GM23248 (cell line): ENCODE measurements around the gene DIP2C. TPM values are rescaled to one million over a fixed set of nuclear protein-coding genes. Genes with fewer than 3 reads are reported as not detected.
"Not testable (repeated sequence)": the region's sequence is repeated elsewhere in the genome, so short reads cannot be mapped to it uniquely, and the experiment has no call there.

ENCODE experiments used
- DNase-seq: peaks from one replicate; pipeline ENCODE4 v3.0.0-alpha.2; 2015
- H2AFZ ChIP-seq: fragments of 200-600 bp; sonication (generic); 2 replicates; pipeline ENCODE4 v1.6.1; 2016; ENCODE audit warnings: antibody characterized with exemption
- H3F3A ChIP-seq: fragments of 200-600 bp; sonication (generic); 2 replicates; pipeline ENCODE4 v1.6.1; 2016; ENCODE audit warnings: mild to moderate bottlenecking, antibody characterized with exemption, mixed run types; ENCODE audit not compliant: insufficient read depth
- H3K27ac ChIP-seq: fragments of 200-600 bp; sonication (generic); 2 replicates; pipeline ENCODE4 v1.5.1; 2016; ENCODE audit warnings: mild to moderate bottlenecking
- H3K27me3 ChIP-seq: fragments of 200-600 bp; sonication (generic); replicated peaks from 2 replicates; pipeline ENCODE4 v1.6.1; 2016; ENCODE audit warnings: mild to moderate bottlenecking; ENCODE audit not compliant: insufficient read depth
- H3K36me3 ChIP-seq: fragments of 200-600 bp; sonication (generic); 2 replicates; pipeline ENCODE4 v1.6.1; 2016; ENCODE audit warnings: low read depth, mild to moderate bottlenecking
- H3K4me1 ChIP-seq: fragments of 200-600 bp; sonication (generic); 2 replicates; pipeline ENCODE4 v1.6.1; 2016; ENCODE audit warnings: mild to moderate bottlenecking; ENCODE audit not compliant: insufficient read depth
- H3K4me2 ChIP-seq: fragments of 200-600 bp; sonication (generic); one replicate; pipeline ENCODE4 v1.6.1; 2016; ENCODE audit warnings: mild to moderate bottlenecking; ENCODE audit not compliant: unreplicated experiment
- H3K4me3 ChIP-seq: fragments of 200-600 bp; sonication (generic); 2 replicates; pipeline ENCODE4 v1.5.1; 2016; ENCODE audit warnings: mild to moderate bottlenecking
- H3K79me2 ChIP-seq: fragments of 200-600 bp; sonication (generic); 2 replicates; pipeline ENCODE4 v1.6.1; 2016; ENCODE audit warnings: mild to moderate bottlenecking; ENCODE audit not compliant: insufficient read depth
- H3K9ac ChIP-seq: fragments of 200-600 bp; sonication (generic); 2 replicates; pipeline ENCODE4 v1.6.1; 2016; ENCODE audit warnings: mild to moderate bottlenecking
- H3K9me2 ChIP-seq: fragments of 200-600 bp; sonication (generic); 2 replicates; pipeline ENCODE4 v1.6.1; 2016; ENCODE audit warnings: mixed run types, mild to moderate bottlenecking, moderate library complexity; ENCODE audit not compliant: insufficient read depth
- H3K9me3 ChIP-seq: fragments of 200-600 bp; sonication (generic); one replicate; pipeline ENCODE4 v1.6.1; 2017; ENCODE audit warnings: low read depth
- H4K20me1 ChIP-seq: fragments of 200-600 bp; sonication (generic); 2 replicates; pipeline ENCODE4 v1.6.0; 2016; ENCODE audit not compliant: insufficient read depth
- EZH2 ChIP-seq: fragments of 200-600 bp; sonication (generic); IDR thresholded peaks from 2 replicates; pipeline ENCODE4 v1.6.1; 2018; ENCODE audit warnings: antibody characterized with exemption, mild to moderate bottlenecking; ENCODE audit not compliant: insufficient read depth, poor library complexity, severe bottlenecking
- EZH2phosphoT487 ChIP-seq: fragments of 200-600 bp; sonication (generic); IDR thresholded peaks from 2 replicates; pipeline ENCODE4 v1.6.1; 2018; ENCODE audit warnings: antibody characterized with exemption, moderate library complexity, mild to moderate bottlenecking, low read depth; ENCODE audit not compliant: insufficient read depth
- WGBS, 2 experiments: methylation state at CpG; one replicate each; pipeline ENCODE4 v1.1.6; 2015 to 2017; ENCODE audit warnings: low lambda C conversion rate in 2 of 2, low coverage in 1 of 2; ENCODE audit errors: missing lambda C conversion rate in 2 of 2; 5-methylcytosine and 5-hydroxymethylcytosine counted together
- in situ Hi-C: fragments of 300-500 bp; cut with MboI; formaldehyde crosslinking; loops from 2 replicates; pipeline ENCODE4 v1.15.0; 2020
- polyA plus RNA-seq: library from polyadenylated mRNA; unstranded; fragments of >200 nt; fragmentation: Nextera tagmentation; extraction: Ambion mirVana; gene quantifications from 2 replicates; pipeline ENCODE4 v1.2.1, GENCODE V29; 2016
- total RNA-seq: library from RNA; depleted of rRNA; stranded (reverse); fragments of >200 nt; shearing (Covaris generic); gene quantifications from 2 replicates; pipeline ENCODE4 v1.2.3, GENCODE V29; 2014

DIP2C gene
- total and polyA plus RNA-seq, 2 experiments from 2014 or later, result 12.0 to 13.1 TPM

- peaks cover 17% of the 10 kb centered on the region for H3F3A ChIP-seq
- H3K79me2 ChIP-seq, result peaks cover 93% of the 10 kb centered on the region
- peak; percentile 93 for DNase-seq
- peak overlapping the region; percentile 29 for H2AFZ ChIP-seq
- H4K20me1 ChIP-seq, result no peaks in the 10 kb centered on the region
- H3K36me3 ChIP-seq, result no peaks in the 10 kb centered on the region
- WGBS, 2 experiments, result 47 to 50% methylated on average over 16 to 17 of the region's 17 CpGs
- no peaks in the 10 kb centered on the region for H3K9me3 ChIP-seq
- TF ChIP-seq EZH2phosphoT487 (no peak), EZH2 (no peak)
- H3K9me2 ChIP-seq, result no peaks in the 10 kb centered on the region
- no peaks in the 10 kb centered on the region for H3K27me3 ChIP-seq
- peak overlapping the region; percentile 69 for H3K4me2 ChIP-seq
- H3K9ac ChIP-seq, result peak overlapping the region; percentile 63
- H3K4me3 ChIP-seq, result peak overlapping the region; percentile 17
- in situ Hi-C loops, result no loop called here
- peaks cover 43% of the 10 kb centered on the region for H3K4me1 ChIP-seq
- H3K27ac ChIP-seq, result peak overlapping the region; percentile 91
Observed at GRCh38 chr10:598415-599170, 90.9 kb downstream of the DIP2C start.

- whole genome bisulfite sequencing, 2 experiments, result 93 to 96% methylated on average over 17 of the region's 17 CpGs
- DNase-seq, result no peak
- no peaks in the 10 kb centered on the region for H3K9me3 ChIP-seq
- peak overlapping the region; percentile 69 for H3K4me2 ChIP-seq
- H3K79me2 ChIP-seq, result peaks cover 91% of the 10 kb centered on the region
- peak overlapping the region; percentile 91 for H3K27ac ChIP-seq
- in situ Hi-C loops, result no loop called here
- no peaks in the 10 kb centered on the region for H4K20me1 ChIP-seq
- no peaks in the 10 kb centered on the region for H3K27me3 ChIP-seq
- TF ChIP-seq EZH2, result no peak
- no peak for TF ChIP-seq EZH2phosphoT487
- H2AFZ ChIP-seq, result no peak overlapping the region
- H3K9me2 ChIP-seq, result no peaks in the 10 kb centered on the region
- H3K4me1 ChIP-seq, result peaks cover 43% of the 10 kb centered on the region
- H3K4me3 ChIP-seq, result no peak overlapping the region
- no peaks in the 10 kb centered on the region for H3K36me3 ChIP-seq
- H3F3A ChIP-seq, result peaks cover 17% of the 10 kb centered on the region
- H3K9ac ChIP-seq, result peak overlapping the region; percentile 63; the same call in 1 of the 2 replicates
Observed at GRCh38 chr10:597976-598375, 91.5 kb downstream of the DIP2C start.

GRCh38 chr10:596725-597345, 92.6 kb downstream of the DIP2C start:
- TF ChIP-seq EZH2phosphoT487 (no peak), EZH2 (no peak)
- 89 to 94% methylated on average over 17 of the region's 17 CpGs for WGBS, 2 experiments
- Histone ChIP-seq H3K36me3 (no peaks in the 10 kb centered on the region), H3K9ac (no peak overlapping the region), H3K4me2 (no peak overlapping the region), H4K20me1 (no peaks in the 10 kb centered on the region), H3K79me2 (peaks cover 91% of the 10 kb centered on the region), H3K9me2 (no peaks in the 10 kb centered on the region), H3K27me3 (no peaks in the 10 kb centered on the region), H3K9me3 (no peaks in the 10 kb centered on the region), H3F3A (peaks cover 17% of the 10 kb centered on the region), H3K4me3 (no peak overlapping the region), H3K4me1 (peaks cover 43% of the 10 kb centered on the region), H3K27ac (no peak overlapping the region), H2AFZ (no peak overlapping the region)
- in situ Hi-C loops, result no loop called here
- DNase-seq, result no peak

DNA sequence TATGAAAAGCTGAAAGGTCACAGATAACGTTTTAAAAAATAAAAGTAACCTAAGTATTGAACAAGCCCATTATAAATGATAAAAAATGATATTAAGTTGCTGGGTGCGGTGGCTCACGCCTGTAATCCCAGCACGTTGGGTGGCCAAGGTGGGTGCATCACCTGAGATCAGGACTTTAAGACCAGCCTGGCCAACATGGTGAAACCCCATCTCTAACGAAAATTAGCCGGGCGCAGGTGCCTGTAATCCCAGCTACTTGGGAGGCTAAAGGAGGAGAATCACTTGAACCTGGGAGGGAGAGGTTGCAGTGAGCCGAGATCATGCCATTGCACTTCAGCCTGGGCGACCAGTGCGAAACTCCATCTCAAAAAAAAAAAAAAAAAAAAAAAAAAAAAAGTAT, 93.3 kb downstream of the DIP2C start:
- H3K27ac ChIP-seq, DNase-seq, H4K20me1 ChIP-seq, H3K9me3 ChIP-seq, in situ Hi-C loops, H2AFZ ChIP-seq, H3K9me2 ChIP-seq, H3K4me2 ChIP-seq, H3K27me3 ChIP-seq, H3K36me3 ChIP-seq, H3K9ac ChIP-seq, H3K4me3 ChIP-seq: not testable (repeated sequence)
- WGBS, 2 experiments, result 91 to 94% methylated on average over 8 to 10 of the region's 10 CpGs
- peaks cover 17% of the 10 kb centered on the region for H3F3A ChIP-seq
- H3K79me2 ChIP-seq, result peaks cover 91% of the 10 kb centered on the region
- peaks cover 37% of the 10 kb centered on the region for H3K4me1 ChIP-seq
